ENCODE data around the gene ARHGEF19.
"Not testable (repeated sequence)": the region's sequence is repeated elsewhere in the genome, so short reads cannot be mapped to it uniquely, and the experiment has no call there.

The ARHGEF19 gene

DNA sequence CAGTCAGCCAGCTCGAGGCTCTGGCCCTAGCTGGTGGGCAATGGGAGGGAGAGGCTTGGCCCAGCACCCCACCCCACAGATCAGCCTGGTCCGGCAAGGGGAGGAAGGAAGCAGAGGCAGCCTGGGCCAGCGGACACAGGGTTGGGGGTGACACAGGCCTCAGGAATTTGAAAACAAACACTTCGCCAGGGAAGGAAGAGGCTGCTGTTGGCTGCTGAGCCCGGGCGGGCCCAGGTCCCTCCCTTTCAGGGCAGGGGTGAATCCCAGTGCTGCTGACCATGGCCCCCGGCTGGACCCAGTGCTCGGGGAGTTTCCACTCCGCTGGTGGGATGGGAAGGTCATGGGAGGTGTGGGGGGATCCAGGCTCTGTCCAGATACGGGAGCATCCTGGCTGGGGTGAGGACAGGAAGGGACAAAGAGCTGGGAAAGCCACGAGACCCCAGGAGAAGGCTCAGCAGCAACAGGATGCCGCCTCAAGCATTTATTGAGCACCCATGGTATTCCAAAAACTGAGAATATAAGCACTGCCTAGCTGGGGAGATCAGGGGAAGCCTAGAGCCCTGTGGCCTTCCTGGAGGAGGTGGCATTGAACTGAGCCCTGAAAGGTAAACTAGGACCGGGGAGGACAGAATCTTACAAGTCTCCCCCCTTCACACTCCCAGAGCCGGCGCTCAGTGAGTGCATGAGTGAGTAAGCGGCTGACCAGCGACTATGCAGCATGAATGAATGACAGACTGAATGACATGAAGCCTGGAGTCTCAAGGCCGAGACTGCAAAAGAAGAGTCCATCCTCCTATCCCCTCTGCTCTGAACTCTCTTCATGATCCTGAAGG is 30.3 kb downstream of the ARHGEF19 start:
- DNase-seq (ENCODE audit: low read depth): no peak

DNA sequence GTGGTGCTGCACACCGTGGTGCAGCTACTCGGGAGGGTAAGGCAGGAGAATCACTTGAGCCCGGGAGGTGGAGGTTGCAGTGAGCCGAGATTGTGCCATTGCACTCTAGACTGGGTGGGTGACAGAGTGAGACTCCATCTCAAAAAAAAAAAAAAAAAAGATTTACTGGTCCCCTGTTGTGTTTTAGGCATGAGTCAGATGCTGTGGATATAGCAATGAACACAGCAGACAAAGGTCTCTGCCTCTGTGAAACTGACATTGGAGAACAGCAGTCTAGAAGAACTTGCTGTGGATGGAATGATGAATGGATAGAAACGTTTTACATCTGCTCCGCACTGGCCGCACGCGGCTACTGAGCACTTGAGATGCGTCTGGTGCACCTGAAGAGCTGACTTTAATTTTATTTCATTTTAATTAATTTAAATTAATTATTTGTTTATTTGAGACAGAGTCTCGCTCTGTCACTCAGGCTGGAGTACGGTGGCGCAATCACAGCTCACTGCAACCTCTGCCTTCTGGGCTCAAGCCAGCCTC is 32.1 kb downstream of the ARHGEF19 start:
- DNase-seq (ENCODE audit: low read depth): no peak

- DNase-seq (ENCODE audit: low read depth): no peak
Observed at GRCh38 chr1:16178596-16179497, 33.6 kb downstream of the ARHGEF19 start.

- no peak for DNase-seq (ENCODE audit: low read depth)
Observed at GRCh38 chr1:16177306-16177705, 35.1 kb downstream of the ARHGEF19 start.

DNA sequence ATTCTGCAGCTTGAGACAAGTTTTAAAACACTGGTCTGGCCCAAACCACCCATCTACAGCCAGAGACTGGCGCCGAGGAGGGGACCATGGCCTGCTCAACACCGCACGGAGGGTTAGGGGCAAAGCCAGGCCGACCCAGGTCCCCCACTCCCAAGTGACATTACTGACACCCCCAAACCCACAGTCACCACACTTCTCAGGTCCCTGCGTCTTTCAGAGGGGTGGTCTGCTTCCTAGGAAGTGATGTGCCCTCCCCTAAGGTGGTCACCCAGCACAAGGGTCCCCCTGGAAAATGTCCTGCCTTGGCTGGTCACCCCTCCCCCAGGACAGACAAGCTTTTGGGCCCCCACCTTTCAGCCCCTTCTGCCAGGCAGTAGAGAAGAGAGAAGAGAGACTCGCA is 35.8 kb downstream of the ARHGEF19 start:
- DNase-seq (ENCODE audit: low read depth): no peak

DNA sequence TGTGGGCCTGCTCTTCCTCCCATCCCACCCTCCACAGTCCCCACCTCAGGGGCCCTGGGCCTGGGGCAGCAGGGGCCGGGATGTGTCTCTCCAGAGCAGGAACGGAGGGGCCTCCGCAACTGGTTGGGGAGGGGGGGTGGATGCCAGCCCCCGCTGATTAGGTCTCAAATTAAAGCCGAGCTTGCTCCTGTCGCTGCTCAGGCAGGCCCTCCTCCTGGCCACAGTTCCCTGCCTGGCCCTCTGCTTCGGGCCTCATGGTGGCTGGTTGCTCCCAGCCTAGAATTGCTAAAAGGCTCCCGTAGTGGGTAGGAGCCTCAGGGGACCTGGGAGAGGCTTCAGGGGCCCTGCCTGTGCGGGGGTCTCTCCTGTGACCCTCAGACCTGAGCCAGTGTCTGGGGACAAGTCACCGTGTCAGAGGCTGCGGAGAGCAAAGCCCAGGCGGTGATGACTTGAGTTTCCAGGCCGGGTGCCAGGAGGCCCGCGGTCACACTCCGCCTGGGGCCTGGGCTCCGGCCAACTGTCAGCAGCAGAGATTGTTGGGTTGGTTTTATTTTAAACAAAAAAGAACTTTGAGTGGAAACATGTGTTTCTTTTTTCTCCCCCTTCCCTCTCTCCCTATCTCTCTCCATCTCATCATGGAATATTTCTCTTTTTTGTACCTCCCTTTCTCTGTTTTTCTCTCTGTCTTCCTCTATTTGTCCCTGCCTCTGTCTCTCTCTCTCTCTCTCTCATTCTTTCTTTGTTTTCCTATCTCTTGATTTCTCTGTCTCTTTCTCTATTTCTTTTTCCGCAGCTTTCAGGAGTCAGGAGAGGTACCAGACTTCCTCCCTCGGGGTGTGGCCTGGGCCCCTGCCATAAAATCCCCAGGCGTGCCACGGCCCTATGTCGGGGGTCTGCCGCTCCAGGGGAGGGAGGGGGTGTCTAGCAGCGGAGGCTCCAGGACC is 36.6 kb downstream of the ARHGEF19 start:
- no peak for DNase-seq (ENCODE audit: low read depth)

DNA sequence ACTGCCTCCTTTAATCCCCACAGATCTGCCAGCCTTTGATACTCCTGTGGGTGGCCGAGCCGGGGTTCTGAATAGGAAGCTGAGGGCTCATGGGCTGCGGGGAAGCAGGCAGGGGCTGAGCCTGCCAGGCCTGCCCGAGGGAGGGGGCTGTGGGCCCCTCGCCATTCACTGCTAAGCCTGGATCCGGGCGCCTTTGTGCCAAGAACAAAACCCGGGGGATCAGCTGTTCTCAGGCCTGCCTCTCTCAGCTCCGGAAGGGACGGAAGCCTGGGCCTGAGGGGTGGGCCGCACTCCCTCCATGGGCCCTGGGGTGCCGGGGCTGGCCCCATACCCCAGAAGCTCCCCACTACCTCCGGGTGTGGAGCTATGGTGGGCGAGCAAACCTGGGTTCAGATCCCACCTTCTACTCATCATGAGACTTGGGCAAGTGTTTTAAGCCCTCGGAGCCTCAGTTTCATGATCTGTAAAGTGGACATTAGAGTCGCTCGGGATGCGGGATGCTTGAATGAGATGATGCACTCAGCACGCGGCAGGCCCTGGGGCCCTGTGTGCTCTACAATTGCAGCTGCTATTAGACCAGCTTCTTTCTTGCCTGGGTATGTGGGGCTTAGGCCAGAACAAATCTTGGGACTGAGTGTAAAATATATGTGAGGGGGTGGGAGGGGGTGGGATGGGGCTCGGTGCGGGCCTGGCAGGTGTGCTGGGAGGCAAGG is 37.4 kb downstream of the ARHGEF19 start:
- DNase-seq (ENCODE audit: low read depth): no peak

- DNase-seq (ENCODE audit: low read depth): no peak
Observed at GRCh38 chr1:16174261-16174868, 38.1 kb downstream of the ARHGEF19 start.

- no peak for DNase-seq (ENCODE audit: low read depth)
Observed at GRCh38 chr1:16173447-16174260, 38.8 kb downstream of the ARHGEF19 start.

GRCh38 chr1:16172964-16173446 is 39.4 kb downstream of the ARHGEF19 start:
- DNase-seq (ENCODE audit: low read depth): no peak

GRCh38 chr1:16172218-16172830 is 40.1 kb downstream of the ARHGEF19 start:
- no peak for DNase-seq (ENCODE audit: low read depth)

DNA sequence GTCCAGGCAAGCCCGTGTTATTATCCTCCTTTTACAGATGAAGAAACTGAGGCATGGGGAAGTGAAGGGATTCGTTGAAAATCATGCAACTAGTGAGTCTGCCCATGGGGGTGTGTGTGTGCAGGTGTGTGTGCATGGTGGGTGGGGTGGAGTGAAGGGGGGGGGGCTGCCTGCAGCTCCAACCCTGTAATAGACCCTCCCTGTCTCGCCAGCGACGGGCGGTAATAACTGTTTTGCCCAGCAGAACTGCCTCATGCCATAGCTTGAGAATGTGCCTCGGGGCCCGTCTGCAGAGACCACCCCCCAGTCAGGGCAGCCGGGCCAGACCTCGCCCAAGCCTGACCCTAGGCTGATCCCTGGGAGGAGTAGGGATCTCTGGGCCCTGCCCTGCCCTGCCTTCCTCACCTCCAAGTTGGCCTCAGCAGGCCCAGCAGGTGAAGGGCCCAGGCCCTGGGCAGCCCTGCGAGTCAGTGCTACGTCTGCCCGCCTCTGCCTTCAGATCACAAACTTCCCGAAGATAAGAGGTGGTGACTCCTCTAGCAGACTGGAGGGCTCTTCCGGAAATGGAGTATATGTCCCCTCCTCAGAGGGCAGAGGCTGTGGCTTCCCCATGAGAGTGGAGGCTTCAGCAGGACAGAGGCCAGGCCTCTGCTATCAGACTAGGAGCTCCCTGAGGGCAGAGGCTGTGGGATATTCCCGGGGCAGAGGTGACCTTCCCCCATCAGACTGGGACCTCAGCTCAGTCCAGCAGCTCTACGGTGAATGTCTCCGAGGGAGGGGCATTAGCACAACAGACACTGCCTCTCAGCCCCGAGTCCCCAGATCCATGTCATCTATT is 40.9 kb downstream of the ARHGEF19 start:
- no peak for DNase-seq (ENCODE audit: low read depth)

GRCh38 chr1:16170283-16170673 is 42.2 kb downstream of the ARHGEF19 start:
- DNase-seq (ENCODE audit: low read depth): no peak

DNA sequence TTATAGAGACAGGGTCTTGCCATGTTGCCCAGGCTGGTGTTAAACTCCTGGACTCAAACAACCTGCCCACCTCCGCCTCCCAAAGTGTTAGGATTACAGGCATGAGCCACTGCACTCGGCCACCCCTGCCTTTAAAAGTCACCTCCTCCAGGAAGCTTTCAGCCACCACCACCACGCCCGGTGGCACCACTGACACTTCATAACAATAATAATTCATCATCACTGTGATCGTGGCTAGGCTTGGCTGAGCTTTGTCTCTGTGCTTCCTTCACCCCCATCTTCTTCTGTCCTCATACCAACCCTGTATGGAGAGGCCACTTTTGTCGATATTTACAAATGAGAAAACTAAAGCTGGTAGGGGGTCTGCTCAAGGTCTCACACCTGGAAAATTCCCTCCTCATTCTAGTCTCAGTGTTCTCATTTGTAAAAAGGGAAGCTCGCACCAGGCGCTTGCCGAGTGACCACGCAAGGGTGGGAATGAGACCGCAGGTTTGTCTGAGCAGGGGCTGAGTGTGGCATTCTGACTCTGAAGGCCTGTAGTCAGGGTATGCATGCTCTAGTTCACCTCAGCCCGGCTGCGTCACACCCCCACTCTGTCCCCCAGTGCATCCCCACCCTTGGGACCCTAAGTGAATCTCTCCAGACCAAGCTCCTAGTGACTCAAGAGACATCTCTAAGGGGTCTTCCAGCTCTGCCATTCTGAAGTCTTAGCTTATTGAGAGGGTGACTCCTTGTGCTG is 43.7 kb downstream of the ARHGEF19 start:
- no peak for DNase-seq (ENCODE audit: low read depth)

DNA sequence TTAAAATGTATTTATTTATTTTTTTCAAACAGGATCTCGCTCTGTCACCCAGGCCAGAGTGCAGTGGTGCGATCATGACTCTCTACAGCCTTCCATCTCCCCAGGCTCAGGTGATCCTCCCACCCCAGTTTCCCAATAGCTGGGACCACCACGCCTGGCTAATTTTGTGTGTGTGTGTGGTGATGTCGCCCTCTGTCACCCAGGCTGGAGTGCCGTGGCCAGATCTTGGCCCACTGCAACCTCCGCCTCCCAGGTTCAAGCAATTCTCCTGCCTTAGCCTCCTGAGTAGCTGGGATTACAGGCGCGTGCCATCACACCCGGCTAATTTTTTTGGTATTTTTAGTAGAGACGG is 44.3 kb downstream of the ARHGEF19 start:
- not testable (repeated sequence) for DNase-seq (ENCODE audit: low read depth)

- DNase-seq (ENCODE audit: low read depth): peak; percentile 16
Observed at GRCh38 chr1:16167331-16168143, 44.9 kb downstream of the ARHGEF19 start.

DNA sequence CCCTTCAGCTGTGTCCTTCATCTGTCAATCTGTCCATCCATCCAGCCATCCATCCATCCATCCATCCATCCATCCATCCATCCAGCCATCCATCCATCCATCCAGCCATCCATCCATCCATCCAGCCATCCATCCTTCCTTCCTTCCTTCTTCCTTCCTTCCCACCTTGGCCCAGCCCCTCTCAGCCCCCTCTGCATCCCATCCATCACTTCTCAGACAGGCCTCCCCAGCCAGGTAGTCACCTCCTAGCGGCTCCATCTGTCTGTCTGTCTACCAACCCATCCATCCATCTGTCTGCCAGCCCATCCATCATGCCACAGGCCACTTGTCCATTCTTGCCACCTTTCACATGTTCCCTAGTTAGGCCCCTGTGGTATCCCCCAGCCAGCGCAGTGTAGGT is 46.3 kb downstream of the ARHGEF19 start:
- DNase-seq (ENCODE audit: low read depth): no peak
